AG09309 (cell line): ENCODE measurements around the gene TMEM30A.

Source experiments
- DNase-seq: peaks from one replicate; pipeline ENCODE4 v3.0.0-alpha.2; 2010; ENCODE audit warnings: low read depth
- H3K4me3 ChIP-seq: 2 replicates; pipeline ENCODE4 v1.5.1; 2011; ENCODE audit warnings: mild to moderate bottlenecking, low read depth, low read length, moderate library complexity; ENCODE audit not compliant: control insufficient read depth
- TF ChIP-seq, protein P1 (sequence below): IDR thresholded peaks from 2 replicates; pipeline ENCODE4 v1.5.1; 2011; ENCODE audit warnings: mild to moderate bottlenecking, low read depth, low read length, inconsistent platforms; ENCODE audit not compliant: insufficient read depth, control insufficient read depth; ENCODE audit errors: missing control alignments

The TMEM30A gene

DNA sequence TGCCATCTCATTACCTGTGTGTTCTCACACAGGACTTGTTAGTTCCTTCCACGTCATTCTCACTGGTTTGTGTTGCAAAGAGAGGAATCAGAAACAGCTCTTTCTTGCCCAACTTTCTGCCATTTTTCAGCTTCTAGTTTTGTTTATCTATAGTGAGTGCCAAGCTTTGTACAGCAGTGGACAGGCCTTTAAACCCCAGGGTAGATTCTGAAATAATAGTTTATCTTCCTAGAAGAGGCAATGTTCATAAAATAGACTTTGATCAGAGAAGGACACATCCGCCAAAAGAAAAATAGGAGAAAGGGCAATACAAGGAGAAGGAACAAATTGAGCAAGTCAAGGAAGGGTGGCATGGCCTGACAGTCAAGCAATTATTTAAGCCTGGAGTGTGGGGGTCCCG, 17.7 kb upstream of the TMEM30A start:
- TF ChIP-seq, protein P1, sequence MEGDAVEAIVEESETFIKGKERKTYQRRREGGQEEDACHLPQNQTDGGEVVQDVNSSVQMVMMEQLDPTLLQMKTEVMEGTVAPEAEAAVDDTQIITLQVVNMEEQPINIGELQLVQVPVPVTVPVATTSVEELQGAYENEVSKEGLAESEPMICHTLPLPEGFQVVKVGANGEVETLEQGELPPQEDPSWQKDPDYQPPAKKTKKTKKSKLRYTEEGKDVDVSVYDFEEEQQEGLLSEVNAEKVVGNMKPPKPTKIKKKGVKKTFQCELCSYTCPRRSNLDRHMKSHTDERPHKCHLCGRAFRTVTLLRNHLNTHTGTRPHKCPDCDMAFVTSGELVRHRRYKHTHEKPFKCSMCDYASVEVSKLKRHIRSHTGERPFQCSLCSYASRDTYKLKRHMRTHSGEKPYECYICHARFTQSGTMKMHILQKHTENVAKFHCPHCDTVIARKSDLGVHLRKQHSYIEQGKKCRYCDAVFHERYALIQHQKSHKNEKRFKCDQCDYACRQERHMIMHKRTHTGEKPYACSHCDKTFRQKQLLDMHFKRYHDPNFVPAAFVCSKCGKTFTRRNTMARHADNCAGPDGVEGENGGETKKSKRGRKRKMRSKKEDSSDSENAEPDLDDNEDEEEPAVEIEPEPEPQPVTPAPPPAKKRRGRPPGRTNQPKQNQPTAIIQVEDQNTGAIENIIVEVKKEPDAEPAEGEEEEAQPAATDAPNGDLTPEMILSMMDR = no peak
- no peak for DNase-seq
- no peak overlapping the region for H3K4me3 ChIP-seq

DNA sequence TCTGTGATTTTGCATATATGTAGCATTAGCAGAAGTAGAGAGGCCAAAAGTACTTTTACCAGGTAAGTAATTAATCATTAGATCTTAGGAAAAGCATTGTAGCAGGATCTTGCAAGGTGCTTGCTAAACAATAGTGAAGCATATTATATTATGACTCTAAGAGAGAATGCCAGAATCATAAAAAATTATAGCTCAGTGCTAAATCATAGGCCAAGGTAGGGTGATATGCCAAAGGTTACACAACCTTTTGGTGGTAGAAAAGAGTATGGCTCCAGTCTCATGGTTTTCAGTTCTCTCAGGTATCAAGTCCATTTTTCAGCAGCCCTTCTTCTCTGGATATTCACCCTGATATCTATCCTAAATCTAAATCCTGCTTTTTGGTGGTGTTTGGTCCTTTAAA, 16.9 kb upstream of the TMEM30A start:
- TF ChIP-seq, protein P1 = no peak
- no peak for DNase-seq
- no peak overlapping the region for H3K4me3 ChIP-seq

DNA sequence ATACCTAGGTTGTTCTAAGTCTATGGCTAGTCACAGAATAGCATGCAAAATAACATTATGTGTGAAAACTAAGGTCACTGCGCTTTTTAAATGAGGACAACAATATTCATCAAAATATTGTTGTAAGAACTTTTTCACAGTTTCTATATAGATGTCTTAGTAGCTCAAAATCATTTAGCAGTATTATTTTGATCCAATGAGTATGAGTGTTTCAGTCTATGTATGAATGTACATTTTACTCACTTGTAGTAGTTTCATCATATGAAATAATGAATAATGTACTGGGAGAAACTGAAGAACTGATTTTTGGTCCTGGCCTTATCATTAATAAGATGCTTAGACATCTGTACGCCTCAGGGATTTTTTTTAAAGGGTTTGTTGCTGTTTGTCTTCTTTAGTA, 16.5 kb upstream of the TMEM30A start:
- no peak for DNase-seq
- TF ChIP-seq, protein P1 = no peak
- no peak overlapping the region for H3K4me3 ChIP-seq

DNA sequence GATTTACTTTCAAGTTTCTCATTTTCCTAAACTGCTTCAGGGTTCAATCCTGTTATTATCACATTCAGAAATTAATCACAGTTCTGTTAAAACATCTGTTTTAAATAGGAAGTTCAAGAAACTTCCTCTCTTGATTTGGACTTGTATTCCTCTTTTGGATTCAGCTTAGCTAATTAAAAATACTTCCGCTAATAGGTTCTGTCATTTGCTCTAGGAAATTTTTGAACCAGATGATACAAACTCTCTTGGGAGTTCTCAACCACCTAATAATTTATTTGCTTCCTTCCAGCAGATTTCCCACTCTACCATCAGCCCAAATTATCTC, 15.9 kb upstream of the TMEM30A start:
- TF ChIP-seq, protein P1 = no peak
- no peak for DNase-seq
- no peak overlapping the region for H3K4me3 ChIP-seq

DNA sequence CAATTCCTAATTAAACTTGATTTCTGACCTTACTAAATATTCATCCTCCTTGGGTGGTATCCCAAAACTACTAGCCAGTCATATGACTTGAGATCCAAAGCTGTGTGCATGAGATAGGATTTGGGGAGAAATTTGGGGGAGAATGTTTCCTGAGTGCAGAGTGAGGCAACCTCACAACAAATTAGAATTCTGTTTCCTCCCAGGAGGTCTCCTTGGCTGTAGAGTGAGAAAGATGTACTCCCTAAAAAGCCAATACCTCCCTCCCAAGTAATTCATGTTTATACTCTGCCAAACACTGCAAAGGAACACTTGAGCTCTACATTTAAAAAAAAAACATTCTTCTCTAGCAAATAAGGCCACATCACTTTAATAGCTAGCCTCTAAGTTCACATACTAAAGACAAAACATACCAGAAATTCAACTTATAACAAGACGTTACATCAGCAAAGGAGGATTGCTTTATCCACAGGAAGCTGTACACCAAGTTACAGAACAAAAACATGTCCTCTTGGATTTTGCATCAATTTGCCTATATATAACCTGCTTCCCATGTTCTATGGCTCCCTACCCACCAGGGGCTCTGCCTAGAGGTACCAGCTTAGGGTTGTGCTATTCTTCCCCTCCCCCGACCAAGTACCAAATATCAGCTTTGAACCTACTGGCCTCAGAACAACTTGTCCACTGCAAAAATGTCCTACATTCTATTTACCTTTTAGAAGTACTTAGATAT, 15.4 kb upstream of the TMEM30A start:
- H3K4me3 ChIP-seq = no peak overlapping the region
- TF ChIP-seq, protein P1 = no peak
- no peak for DNase-seq

DNA sequence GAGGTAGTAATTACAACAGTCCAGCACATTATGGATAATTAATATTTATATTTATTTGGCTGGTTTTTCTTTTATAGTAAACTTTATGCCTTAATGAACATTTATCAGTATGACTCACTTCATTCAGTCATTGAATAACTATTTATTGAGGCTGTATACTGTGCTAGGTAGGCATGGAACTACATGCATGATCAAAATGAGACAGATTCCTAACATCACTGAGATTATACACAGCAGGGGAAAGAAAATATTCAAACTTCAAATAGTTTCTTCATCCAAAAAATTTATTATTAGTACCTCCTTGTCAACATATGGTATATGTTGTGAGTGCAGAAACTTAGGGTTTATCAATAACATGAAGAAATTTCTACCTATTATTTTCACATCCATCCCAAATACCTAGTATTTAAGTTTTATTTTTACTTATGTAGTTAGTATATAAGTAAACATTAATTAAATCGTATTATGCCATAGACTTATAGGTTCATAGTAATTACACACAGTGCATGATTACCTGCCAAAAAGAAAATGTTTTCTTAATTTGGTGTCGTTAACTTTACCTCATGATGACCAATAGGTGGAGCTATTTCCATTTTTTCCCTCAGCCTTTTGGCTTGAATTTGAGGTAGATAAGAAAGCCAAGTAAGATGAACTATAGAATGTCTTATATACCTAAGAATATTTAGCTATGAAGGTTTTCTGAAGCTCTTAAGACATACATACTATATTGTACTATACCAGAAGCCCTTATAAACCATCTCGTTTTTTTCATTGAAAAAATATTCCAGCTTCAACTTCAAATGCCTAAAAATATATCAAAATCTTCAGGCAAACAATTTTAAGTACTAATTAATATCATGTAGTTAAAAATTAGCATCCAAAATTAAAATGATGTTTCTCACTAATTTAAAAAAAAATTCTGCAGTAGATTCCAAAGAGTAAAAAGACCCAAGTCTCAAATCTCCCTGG, 12.5 kb upstream of the TMEM30A start:
- TF ChIP-seq, protein P1 = peak; percentile 55
- DNase-seq = peak; percentile 16
- H3K4me3 ChIP-seq = no peak overlapping the region
